A549 (cell line): ENCODE data around the gene MARK2. TPM values are rescaled to one million over a fixed set of nuclear protein-coding genes. Genes with fewer than 3 reads are reported as not detected.

Experiments used
- ATAC-seq, 2 experiments: fragments of 200-7000 bp in 1 of 2; fragments of >200 bp in 1 of 2; cut with Nextera tagmentation in 1 of 2; cut with Tn5 transposase in 1 of 2; 3 replicates each; pipeline versions ENCODE4 v1.8.0 to v1.9.1; 2018 to 2020; ENCODE audit warnings: mild to moderate bottlenecking in 1 of 2, moderate library complexity in 1 of 2
- CTCF ChIA-PET: fragments of 300-600 bp; sonication (Branson Sonifier 250); formaldehyde crosslinking; extraction: SDS; loops from one replicate; lab custom pipeline; 2021; ENCODE audit warnings: antibody characterized with exemption, inconsistent platforms; lab: Yijun Ruan, JAX
- POLR2A ChIA-PET: fragments of 350-600 bp; formaldehyde crosslinking; extraction: SDS; loops from one replicate; lab custom pipeline; 2021; ENCODE audit warnings: antibody characterized with exemption, inconsistent platforms; lab: Yijun Ruan, JAX
- DNase-seq, 2 experiments: peaks; one replicate each; pipeline versions ENCODE4 v3.0.0 to v3.0.0-alpha.2; 2011 to 2016; ENCODE audit warnings: low read depth in 1 of 2, low spot score in 1 of 2
- FAIRE-seq: peaks from 2 replicates; lab custom pipeline; 2011; peaks lifted over from hg19 to GRCh38; lab: Jason Lieb, UNC
- H3K27ac ChIP-seq, 2 experiments: fragments of >200 bp; sonication (Bioruptor Twin); formaldehyde crosslinking; 3 replicates each; pipeline ENCODE4 v1.5.1; 2016 to 2017
- H3K4me1 ChIP-seq: fragments of >200 bp; sonication (Bioruptor Twin); formaldehyde crosslinking; 3 replicates; pipeline ENCODE4 v1.6.1; 2016
- H3K4me2 ChIP-seq: fragments of >200 bp; sonication (Bioruptor Twin); formaldehyde crosslinking; 3 replicates; pipeline ENCODE4 v1.6.1; 2016
- H3K4me3 ChIP-seq: fragments of >200 bp; sonication (Bioruptor Twin); formaldehyde crosslinking; 3 replicates; pipeline ENCODE4 v1.5.1; 2016
- H3K9me3 ChIP-seq: fragments of >200 bp; sonication (Bioruptor Twin); formaldehyde crosslinking; 3 replicates; pipeline ENCODE4 v1.6.1; 2016
- CHD4 ChIP-seq: fragments of 200-600 bp; sonication (generic); IDR thresholded peaks from 2 replicates; pipeline ENCODE4 v1.6.1; 2016; ENCODE audit warnings: antibody characterized with exemption, mild to moderate bottlenecking, borderline replicate concordance
- HES2 ChIP-seq: fragments of >200 bp; sonication (Bioruptor Twin); formaldehyde crosslinking; IDR thresholded peaks from 2 replicates; pipeline ENCODE4 v1.6.1; 2016
- HOXA7 ChIP-seq: fragments of 250-450 bp; sonication (Bioruptor Pico); IDR thresholded peaks from 2 replicates; pipeline ENCODE4 v1.5.0; 2020; ENCODE audit warnings: mild to moderate bottlenecking, moderate library complexity
- KDM1A ChIP-seq: fragments of 200-600 bp; sonication (generic); IDR thresholded peaks from 2 replicates; pipeline ENCODE4 v1.6.1; 2016; ENCODE audit warnings: low read depth, mild to moderate bottlenecking
- MYC ChIP-seq: IDR thresholded peaks from 2 replicates; pipeline ENCODE4 v1.6.1; 2012; ENCODE audit warnings: mild to moderate bottlenecking, inconsistent platforms, low read length, improper control_type of control experiment, borderline replicate concordance
- PBX3 ChIP-seq: IDR thresholded peaks from 2 replicates; pipeline ENCODE4 v1.6.1; 2012
- RAD21 ChIP-seq, 2 experiments: fragments of >200 bp in 1 of 2; sonication (Bioruptor Twin) in 1 of 2; formaldehyde crosslinking in 1 of 2; IDR thresholded peaks in 1 of 2; conservative IDR thresholded peaks in 1 of 2; 2 replicates in 1 of 2; 3 replicates in 1 of 2; pipeline ENCODE4 v1.6.1; 2012 to 2018; ENCODE audit warnings: inconsistent platforms in 1 of 2
- SMC3 ChIP-seq: fragments of >200 bp; sonication (Bioruptor Twin); formaldehyde crosslinking; IDR thresholded peaks from 3 replicates; pipeline ENCODE4 v1.6.1; 2018; ENCODE audit warnings: inconsistent platforms
- WGBS: methylation state at CpG from one replicate; pipeline ENCODE4 v1.1.6; 2017; ENCODE audit errors: missing lambda C conversion rate; 5-methylcytosine and 5-hydroxymethylcytosine counted together
- polyA plus RNA-seq, 4 experiments: library from polyadenylated mRNA; depleted of rRNA in 3 of 4; stranded (reverse); fragments of >200 nt; fragmentation: RNase III in 1 of 4; extraction: RNeasy Plus Mini Kit Qiagen cat#74134 plus additional on column Dnase treatment in 1 of 4; gene quantifications; 2 replicates in 3 of 4; 3 replicates in 1 of 4; pipeline ENCODE4 v1.2.3, GENCODE V29; 2011 to 2017
- TF ChIP-seq, protein P1 (sequence below): fragments of >200 bp; sonication (Bioruptor Twin); formaldehyde crosslinking; IDR thresholded peaks from 3 replicates; pipeline ENCODE4 v1.6.1; 2016
- TF ChIP-seq, protein P2 (sequence below): fragments of >200 bp; sonication (Bioruptor Twin); formaldehyde crosslinking; IDR thresholded peaks from 3 replicates; pipeline ENCODE4 v1.5.1; 2016
- TF ChIP-seq, protein P3 (sequence below): fragments of 250-450 bp; sonication (Bioruptor Pico); IDR thresholded peaks from 2 replicates; pipeline ENCODE4 v1.5.0; 2020; ENCODE audit warnings: low read depth, mild to moderate bottlenecking, moderate library complexity

MARK2 gene
- polyA plus RNA-seq, 2 of the 4 experiments (the other 2 are of a cell fraction), result 20.2 to 28.4 TPM

GRCh38 chr11:63897459-63898146 is 58.7 kb downstream of the MARK2 start:
- Histone ChIP-seq H3K4me1 (no peaks in the 10 kb centered on the region), H3K9me3 (no peaks in the 10 kb centered on the region), H3K4me2 (no peak overlapping the region), H3K4me3 (no peak overlapping the region), H3K27ac (no peak overlapping the region)
- POLR2A ChIA-PET, result no interaction called here
- no peak for ATAC-seq
- TF ChIP-seq CHD4 (no peak), KDM1A (no peak), HES2 (no peak)
- TF ChIP-seq, protein P1, sequence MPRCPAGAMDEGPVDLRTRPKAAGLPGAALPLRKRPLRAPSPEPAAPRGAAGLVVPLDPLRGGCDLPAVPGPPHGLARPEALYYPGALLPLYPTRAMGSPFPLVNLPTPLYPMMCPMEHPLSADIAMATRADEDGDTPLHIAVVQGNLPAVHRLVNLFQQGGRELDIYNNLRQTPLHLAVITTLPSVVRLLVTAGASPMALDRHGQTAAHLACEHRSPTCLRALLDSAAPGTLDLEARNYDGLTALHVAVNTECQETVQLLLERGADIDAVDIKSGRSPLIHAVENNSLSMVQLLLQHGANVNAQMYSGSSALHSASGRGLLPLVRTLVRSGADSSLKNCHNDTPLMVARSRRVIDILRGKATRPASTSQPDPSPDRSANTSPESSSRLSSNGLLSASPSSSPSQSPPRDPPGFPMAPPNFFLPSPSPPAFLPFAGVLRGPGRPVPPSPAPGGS, result no peak
- CTCF ChIA-PET, result interaction anchor here (0.7 to 3.3 kb wide), 9 partner anchors 10 to 60 kb away, joined by 3 to 14 read pairs (median 3); partner anchors contain the start of gene RCOR2
- no peak for DNase-seq
- WGBS, result 93% methylated on average over 9 of the region's 10 CpGs
- FAIRE-seq, result no peak

DNA sequence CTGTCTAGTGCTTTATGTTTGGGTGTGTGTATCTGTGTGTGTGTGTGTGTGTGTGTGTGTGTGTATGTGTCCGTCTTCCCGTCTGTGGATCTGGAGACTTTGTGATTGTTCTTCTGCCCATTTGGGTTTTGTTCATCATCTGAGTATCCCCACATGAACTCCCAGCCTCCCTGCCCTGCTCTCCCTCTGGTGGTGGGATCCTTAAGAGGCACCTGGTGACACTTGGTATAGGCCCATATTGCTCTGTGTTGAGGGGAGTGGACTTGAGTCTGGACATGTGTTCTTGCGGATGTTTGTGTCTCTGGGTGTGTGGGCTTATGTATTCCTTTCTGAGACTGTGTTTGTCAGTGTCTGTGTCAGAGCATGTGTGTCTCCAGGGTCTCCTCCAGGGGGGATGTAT is 62.8 kb downstream of the MARK2 start:
- CTCF ChIA-PET, result interaction anchor here (0.6 to 8.7 kb wide), 4 partner anchors 10 to 64 kb away, joined by 3 to 58 read pairs (median 4); partner anchors contain the start of gene MARK2
- FAIRE-seq, result no peak
- Histone ChIP-seq H3K4me1 (no peaks in the 10 kb centered on the region), H3K9me3 (no peaks in the 10 kb centered on the region), H3K27ac (no peak overlapping the region), H3K4me3 (no peak overlapping the region), H3K4me2 (no peak overlapping the region)
- TF ChIP-seq RAD21 (conservative IDR thresholded peaks at IDR 0.05 in 1 of 2, IDR thresholded peaks at IDR 0.05 in 1 of 2) (peak in 1 of 2 experiments; percentile 31; a peak in 2 of 5 replicates), MYC (no peak)
- TF ChIP-seq, protein P2, sequence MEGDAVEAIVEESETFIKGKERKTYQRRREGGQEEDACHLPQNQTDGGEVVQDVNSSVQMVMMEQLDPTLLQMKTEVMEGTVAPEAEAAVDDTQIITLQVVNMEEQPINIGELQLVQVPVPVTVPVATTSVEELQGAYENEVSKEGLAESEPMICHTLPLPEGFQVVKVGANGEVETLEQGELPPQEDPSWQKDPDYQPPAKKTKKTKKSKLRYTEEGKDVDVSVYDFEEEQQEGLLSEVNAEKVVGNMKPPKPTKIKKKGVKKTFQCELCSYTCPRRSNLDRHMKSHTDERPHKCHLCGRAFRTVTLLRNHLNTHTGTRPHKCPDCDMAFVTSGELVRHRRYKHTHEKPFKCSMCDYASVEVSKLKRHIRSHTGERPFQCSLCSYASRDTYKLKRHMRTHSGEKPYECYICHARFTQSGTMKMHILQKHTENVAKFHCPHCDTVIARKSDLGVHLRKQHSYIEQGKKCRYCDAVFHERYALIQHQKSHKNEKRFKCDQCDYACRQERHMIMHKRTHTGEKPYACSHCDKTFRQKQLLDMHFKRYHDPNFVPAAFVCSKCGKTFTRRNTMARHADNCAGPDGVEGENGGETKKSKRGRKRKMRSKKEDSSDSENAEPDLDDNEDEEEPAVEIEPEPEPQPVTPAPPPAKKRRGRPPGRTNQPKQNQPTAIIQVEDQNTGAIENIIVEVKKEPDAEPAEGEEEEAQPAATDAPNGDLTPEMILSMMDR, result peak; percentile 22; the same call in 2 of the 3 replicates
- WGBS, result 83% methylated on average over 3 of the region's 3 CpGs
- ATAC-seq, result peak; percentile 59 to 80; a peak in 4 of 6 replicates
- POLR2A ChIA-PET, result no interaction called here
- peak in 1 of 2 experiments; percentile 62 for DNase-seq

GRCh38 chr11:63903884-63904283 is 65.0 kb downstream of the MARK2 start:
- no peak overlapping the region; a peak in 1 of 6 replicates for H3K27ac ChIP-seq
- DNase-seq (no peak), ATAC-seq (no peak), FAIRE-seq (no peak)
- 93% methylated on average over 14 of the region's 14 CpGs for WGBS
- no peaks in the 10 kb centered on the region for H3K9me3 ChIP-seq
- H3K4me3 ChIP-seq, result no peak overlapping the region
- no peak overlapping the region for H3K4me2 ChIP-seq
- no peaks in the 10 kb centered on the region for H3K4me1 ChIP-seq
- TF ChIP-seq HOXA7 (CRISPR knock-in tag) (no peak), SMC3 (no peak), PBX3 (no peak)
- TF ChIP-seq, protein P3, sequence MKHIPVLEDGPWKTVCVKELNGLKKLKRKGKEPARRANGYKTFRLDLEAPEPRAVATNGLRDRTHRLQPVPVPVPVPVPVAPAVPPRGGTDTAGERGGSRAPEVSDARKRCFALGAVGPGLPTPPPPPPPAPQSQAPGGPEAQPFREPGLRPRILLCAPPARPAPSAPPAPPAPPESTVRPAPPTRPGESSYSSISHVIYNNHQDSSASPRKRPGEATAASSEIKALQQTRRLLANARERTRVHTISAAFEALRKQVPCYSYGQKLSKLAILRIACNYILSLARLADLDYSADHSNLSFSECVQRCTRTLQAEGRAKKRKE (CRISPR knock-in tag), result no peak
- CTCF ChIA-PET, result interaction anchor here (2.1 to 8.7 kb wide), 2 partner anchors 42 to 66 kb away, joined by 9 to 58 read pairs; partner anchors contain the start of gene MARK2
- POLR2A ChIA-PET, result no interaction called here
